PC-3 (cell line): ENCODE data around the gene NDRG2. TPM values are rescaled to one million over a fixed set of nuclear protein-coding genes. Genes with fewer than 3 reads are reported as not detected.

Experiments used
- ATAC-seq: fragments of 200-7000 bp; cut with Tn5 transposase; 2 replicates; pipeline ENCODE4 v1.9.1; 2020; ENCODE audit warnings: mild to moderate bottlenecking, moderate library complexity
- BruUV-seq: library from RNA; stranded (reverse); fragments of 400-500 nt; replicated peaks from 2 replicates; lab custom pipeline; 2021; lab: Mats Ljungman, UMichigan
- CTCF ChIA-PET: fragments of 300-600 bp; sonication (Branson Sonifier 250); formaldehyde crosslinking; loops from one replicate; lab custom pipeline; 2022; ENCODE audit warnings: antibody characterized with exemption; lab: Charles Lee
- POLR2A ChIA-PET: fragments of 300-600 bp; sonication (Branson Sonifier 250); formaldehyde crosslinking; loops from one replicate; lab custom pipeline; 2022; ENCODE audit warnings: antibody characterized with exemption; ENCODE audit not compliant: unreplicated experiment; lab: Charles Lee
- DNase-seq: peaks from one replicate; pipeline ENCODE4 v3.0.0-alpha.2; 2015
- H2AFZ ChIP-seq: fragments of 300-600 bp; sonication (generic); 2 replicates; pipeline ENCODE4 v1.6.0; 2016; ENCODE audit warnings: antibody characterized with exemption, low read length
- H3F3A ChIP-seq: fragments of 300-600 bp; sonication (generic); one replicate; pipeline ENCODE4 v1.6.0; 2017; ENCODE audit warnings: antibody characterized with exemption, low read length, control low read depth, mild to moderate bottlenecking; ENCODE audit not compliant: unreplicated experiment
- H3K27ac ChIP-seq: fragments of 300-600 bp; sonication (generic); 2 replicates; pipeline ENCODE4 v1.5.1; 2016; ENCODE audit warnings: mild to moderate bottlenecking, low read length
- H3K27me3 ChIP-seq: fragments of 300-600 bp; sonication (generic); 2 replicates; pipeline ENCODE4 v1.6.1; 2016; ENCODE audit warnings: low read length, mixed read lengths
- H3K36me3 ChIP-seq: fragments of 300-600 bp; sonication (generic); 2 replicates; pipeline ENCODE4 v1.6.1; 2016; ENCODE audit warnings: low read depth, mixed run types, low read length, mixed read lengths
- H3K4me1 ChIP-seq: fragments of 300-600 bp; sonication (generic); 2 replicates; pipeline ENCODE4 v1.5.1; 2016; ENCODE audit warnings: low read length; ENCODE audit not compliant: insufficient read depth
- H3K4me2 ChIP-seq: fragments of 300-600 bp; sonication (generic); 2 replicates; pipeline ENCODE4 v1.6.0; 2016; ENCODE audit warnings: low read length
- H3K4me3 ChIP-seq: fragments of 300-600 bp; sonication (generic); 2 replicates; pipeline ENCODE4 v1.5.1; 2016; ENCODE audit warnings: mild to moderate bottlenecking, low read length, mixed read lengths
- H3K79me2 ChIP-seq: fragments of 300-600 bp; sonication (generic); 2 replicates; pipeline ENCODE4 v1.6.1; 2017; ENCODE audit warnings: low read length, mixed read lengths
- H3K9ac ChIP-seq: fragments of 300-600 bp; sonication (generic); 2 replicates; pipeline ENCODE4 v1.6.0; 2016; ENCODE audit warnings: mild to moderate bottlenecking, low read length
- H3K9me2 ChIP-seq: fragments of 300-600 bp; sonication (generic); replicated peaks from 2 replicates; pipeline ENCODE4 v1.6.1; 2016; ENCODE audit warnings: mixed run types, low read length, mixed read lengths
- H3K9me3 ChIP-seq: fragments of 300-600 bp; sonication (generic); 2 replicates; pipeline ENCODE4 v1.6.1; 2016; ENCODE audit warnings: low read length, mixed read lengths
- H4K20me1 ChIP-seq: fragments of 300-600 bp; sonication (generic); 2 replicates; pipeline ENCODE4 v1.6.1; 2016; ENCODE audit warnings: low read length, mixed read lengths
- CTCF ChIP-seq: fragments of 300-600 bp; sonication (generic); conservative IDR thresholded peaks from 2 replicates; pipeline ENCODE4 v1.5.1; 2017; ENCODE audit warnings: antibody characterized with exemption, low read depth, mild to moderate bottlenecking, low read length
- EZH2 ChIP-seq: fragments of 300-600 bp; sonication (generic); IDR thresholded peaks from one replicate; pipeline ENCODE4 v1.6.1; 2017; ENCODE audit warnings: antibody characterized with exemption, mild to moderate bottlenecking, low read length; ENCODE audit not compliant: unreplicated experiment
- EZH2phosphoT487 ChIP-seq: fragments of 300-600 bp; sonication (generic); IDR thresholded peaks from 2 replicates; pipeline ENCODE4 v1.6.1; 2018; ENCODE audit warnings: mild to moderate bottlenecking, antibody characterized with exemption, low read length, borderline replicate concordance
- intact Hi-C: fragments of 100-400 bp; cut with micrococcal nuclease; formaldehyde crosslinking; loops from 2 replicates; pipeline ENCODE4 v1.9.0; 2023
- total RNA-seq: library from RNA; depleted of rRNA; stranded (reverse); fragments of >200 nt; gene quantifications from 2 replicates; pipeline ENCODE4 v1.2.3, GENCODE V29; 2014

NDRG2 gene
- total RNA-seq, 1 experiment from 2014 or later: 4.0 TPM

DNA sequence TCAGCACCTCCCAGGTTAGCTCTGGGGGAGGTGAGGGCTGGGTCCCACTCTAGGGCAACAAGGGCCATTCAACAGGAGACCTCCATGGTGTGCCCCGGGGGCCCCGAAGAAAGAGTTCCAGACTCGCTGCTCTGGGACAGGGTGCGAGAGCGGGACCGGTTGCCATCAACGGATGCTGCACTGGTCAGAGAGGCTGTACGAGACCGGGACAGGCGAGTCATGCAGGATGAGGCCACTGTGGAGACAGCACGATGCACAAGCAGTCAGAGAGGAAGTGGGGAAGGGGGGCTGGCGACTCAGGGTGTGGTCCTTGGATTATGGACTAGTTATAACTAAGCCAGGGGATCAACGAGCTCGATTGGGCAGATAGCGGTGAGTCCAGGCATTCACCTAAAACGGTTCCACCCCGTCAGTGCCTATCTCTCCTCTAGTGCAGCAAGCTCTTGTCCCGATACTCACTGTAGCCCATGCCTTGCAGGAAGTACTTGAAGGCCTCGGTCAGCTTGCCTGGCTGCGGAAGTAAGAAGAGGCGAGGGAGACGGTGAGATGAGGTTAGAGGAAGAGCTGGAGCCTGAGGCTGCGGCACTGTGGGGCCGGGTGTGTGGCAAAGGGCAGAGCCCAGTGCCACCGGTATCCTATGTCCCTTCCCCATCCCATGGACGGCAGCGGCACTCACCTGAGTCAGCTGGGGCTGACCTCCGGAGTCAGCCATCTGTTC, 7.2 kb downstream of the NDRG2 start:
- ChIA-PET CTCF (no interaction called here), POLR2A (no interaction called here)
- intact Hi-C loops: no loop called here
- no peak overlapping the region for H3K9ac ChIP-seq
- DNase-seq (no peak), ATAC-seq (no peak)
- no peaks in the 10 kb centered on the region for H3K9me2 ChIP-seq
- H3K79me2 ChIP-seq: no peaks in the 10 kb centered on the region
- H2AFZ ChIP-seq: no peak overlapping the region
- H3K4me3 ChIP-seq: no peak overlapping the region
- TF ChIP-seq EZH2phosphoT487 (no peak), CTCF (no peak), EZH2 (no peak)
- H3K27ac ChIP-seq: no peak overlapping the region
- H3K4me1 ChIP-seq: no peaks in the 10 kb centered on the region
- no TSS peak for BruUV-seq
- no peaks in the 10 kb centered on the region for H3K36me3 ChIP-seq
- H3F3A ChIP-seq: no peaks in the 10 kb centered on the region
- H3K27me3 ChIP-seq: peaks cover 44% of the 10 kb centered on the region
- H3K4me2 ChIP-seq: no peak overlapping the region
- no peaks in the 10 kb centered on the region for H3K9me3 ChIP-seq
- no peaks in the 10 kb centered on the region for H4K20me1 ChIP-seq

- BruUV-seq: no TSS peak
- Histone ChIP-seq H4K20me1 (no peaks in the 10 kb centered on the region), H2AFZ (no peak overlapping the region), H3K9ac (no peak overlapping the region), H3K4me1 (no peaks in the 10 kb centered on the region), H3K9me3 (no peaks in the 10 kb centered on the region), H3K9me2 (no peaks in the 10 kb centered on the region), H3K27ac (no peak overlapping the region), H3K27me3 (peaks cover 39% of the 10 kb centered on the region), H3K36me3 (no peaks in the 10 kb centered on the region), H3F3A (no peaks in the 10 kb centered on the region), H3K4me2 (no peak overlapping the region), H3K4me3 (no peak overlapping the region), H3K79me2 (no peaks in the 10 kb centered on the region)
- CTCF ChIA-PET: no interaction called here
- intact Hi-C loops: no loop called here
- no peak for ATAC-seq
- DNase-seq: no peak
- TF ChIP-seq EZH2phosphoT487: no peak
- TF ChIP-seq EZH2: no peak
- TF ChIP-seq CTCF: no peak
- POLR2A ChIA-PET: no interaction called here
Measured at GRCh38 chr14:21016413-21017190, 8.3 kb downstream of the NDRG2 start.

DNA sequence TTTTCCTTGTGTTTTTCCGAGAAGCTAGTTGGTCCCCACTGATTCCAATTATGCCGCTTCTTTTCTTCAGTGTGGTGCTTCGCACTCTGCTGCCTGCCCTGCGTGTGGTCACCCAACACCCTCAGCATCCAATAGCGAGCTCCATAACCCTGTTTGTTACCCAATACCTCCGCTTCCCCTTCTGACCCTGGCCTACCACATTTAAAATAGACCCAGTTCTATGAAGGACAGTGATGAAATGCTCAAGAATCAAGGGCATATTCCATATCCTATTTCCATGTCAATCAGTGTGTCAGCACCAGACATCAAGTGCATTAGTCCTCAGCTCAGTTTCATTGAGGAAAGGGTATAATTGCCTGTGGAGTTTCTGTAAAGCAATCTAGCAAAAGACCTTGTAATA, 9.5 kb downstream of the NDRG2 start:
- no TSS peak for BruUV-seq
- Histone ChIP-seq H3K9me3 (no peaks in the 10 kb centered on the region), H4K20me1 (no peaks in the 10 kb centered on the region), H3K9me2 (no peaks in the 10 kb centered on the region), H3K27me3 (peaks cover 36% of the 10 kb centered on the region), H3K9ac (no peak overlapping the region), H3K79me2 (no peaks in the 10 kb centered on the region), H3K4me2 (no peak overlapping the region), H3K4me1 (no peaks in the 10 kb centered on the region), H3K27ac (no peak overlapping the region), H2AFZ (no peak overlapping the region), H3K4me3 (no peak overlapping the region), H3F3A (no peaks in the 10 kb centered on the region), H3K36me3 (no peaks in the 10 kb centered on the region)
- POLR2A ChIA-PET: no interaction called here
- ATAC-seq (no peak), DNase-seq (no peak)
- no peak for TF ChIP-seq EZH2phosphoT487
- TF ChIP-seq EZH2: no peak
- no peak for TF ChIP-seq CTCF
- CTCF ChIA-PET: interaction anchor here (0.6 to 1.9 kb wide), 9 partner anchors 10 to 203 kb away, joined by 3 to 23 read pairs (median 7); no protein-coding TSS in a partner anchor
- intact Hi-C loops: no loop called here
